Gastroesophageal sphincter (tissue), 3 donors: ENCODE results near the gene MUC5AC.

ENCODE experiments used
- POLR2A ChIP-seq, 2 donors: fragments of 450-650 bp; IDR thresholded peaks; one replicate each; pipeline ENCODE4 v1.6.1; 2017; ENCODE audit warnings: antibody characterized with exemption in 2 of 2, mild to moderate bottlenecking in 2 of 2, moderate library complexity in 1 of 2
- TF ChIP-seq, protein P1 (sequence below), 4 experiments: fragments of 200-600 bp in 2 of 4; fragments of 450-650 bp in 2 of 4; sonication (generic) in 1 of 4; IDR thresholded peaks; one replicate each; pipeline ENCODE4 v1.5.1; 2017 to 2019; ENCODE audit warnings: antibody characterized with exemption in 4 of 4, mild to moderate bottlenecking in 2 of 4, moderate library complexity in 2 of 4

GRCh38 chr11:1196516-1197391 is 39.0 kb downstream of the MUC5AC start:
- TF ChIP-seq, protein P1, sequence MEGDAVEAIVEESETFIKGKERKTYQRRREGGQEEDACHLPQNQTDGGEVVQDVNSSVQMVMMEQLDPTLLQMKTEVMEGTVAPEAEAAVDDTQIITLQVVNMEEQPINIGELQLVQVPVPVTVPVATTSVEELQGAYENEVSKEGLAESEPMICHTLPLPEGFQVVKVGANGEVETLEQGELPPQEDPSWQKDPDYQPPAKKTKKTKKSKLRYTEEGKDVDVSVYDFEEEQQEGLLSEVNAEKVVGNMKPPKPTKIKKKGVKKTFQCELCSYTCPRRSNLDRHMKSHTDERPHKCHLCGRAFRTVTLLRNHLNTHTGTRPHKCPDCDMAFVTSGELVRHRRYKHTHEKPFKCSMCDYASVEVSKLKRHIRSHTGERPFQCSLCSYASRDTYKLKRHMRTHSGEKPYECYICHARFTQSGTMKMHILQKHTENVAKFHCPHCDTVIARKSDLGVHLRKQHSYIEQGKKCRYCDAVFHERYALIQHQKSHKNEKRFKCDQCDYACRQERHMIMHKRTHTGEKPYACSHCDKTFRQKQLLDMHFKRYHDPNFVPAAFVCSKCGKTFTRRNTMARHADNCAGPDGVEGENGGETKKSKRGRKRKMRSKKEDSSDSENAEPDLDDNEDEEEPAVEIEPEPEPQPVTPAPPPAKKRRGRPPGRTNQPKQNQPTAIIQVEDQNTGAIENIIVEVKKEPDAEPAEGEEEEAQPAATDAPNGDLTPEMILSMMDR (IDR thresholded peaks at IDR 0.05) = no peak
- no peak for TF ChIP-seq POLR2A (IDR thresholded peaks at IDR 0.05)
